H9 (cell line): ENCODE results near the gene CCSER2. TPM values are rescaled to one million over a fixed set of nuclear protein-coding genes. Genes with fewer than 3 reads are reported as not detected.

ENCODE experiments used
- DNase-seq: peaks from one replicate; pipeline ENCODE4 v3.0.0-alpha.2; 2017
- H2AFZ ChIP-seq: one replicate; pipeline ENCODE4 v1.6.1; 2013; ENCODE audit warnings: mild to moderate bottlenecking, low read length, control low read depth, moderate library complexity
- H2AK5ac ChIP-seq: 2 replicates; pipeline ENCODE4 v1.6.1; 2013; ENCODE audit warnings: low read length, control low read depth, mixed read lengths; ENCODE audit not compliant: insufficient read length
- H2BK120ac ChIP-seq: one replicate; pipeline ENCODE4 v1.6.1; 2013; ENCODE audit warnings: low read depth, mild to moderate bottlenecking, low read length, control low read depth, inconsistent platforms; ENCODE audit not compliant: poor library complexity, severe bottlenecking
- H2BK12ac ChIP-seq: 2 replicates; pipeline ENCODE4 v1.6.1; 2013; ENCODE audit warnings: low read length, control low read depth, mixed read lengths, low read depth; ENCODE audit not compliant: insufficient read length
- H2BK15ac ChIP-seq: 2 replicates; pipeline ENCODE4 v1.6.1; 2013; ENCODE audit warnings: low read depth, low read length, control low read depth
- H2BK20ac ChIP-seq: one replicate; pipeline ENCODE4 v1.6.1; 2013; ENCODE audit warnings: low read depth, mild to moderate bottlenecking, low read length, control low read depth, inconsistent platforms; ENCODE audit not compliant: poor library complexity, severe bottlenecking
- H2BK5ac ChIP-seq: 2 replicates; pipeline ENCODE4 v1.6.1; 2013; ENCODE audit warnings: low read length, control low read depth, mixed read lengths; ENCODE audit not compliant: insufficient read length
- H3K14ac ChIP-seq: 2 replicates; pipeline ENCODE4 v1.6.1; 2013; ENCODE audit warnings: low read length, control low read depth; ENCODE audit not compliant: insufficient read depth
- H3K18ac ChIP-seq: 2 replicates; pipeline ENCODE4 v1.6.1; 2013; ENCODE audit warnings: low read depth, mild to moderate bottlenecking, mixed read lengths, low read length, control low read depth; ENCODE audit not compliant: insufficient read length
- H3K23ac ChIP-seq: 2 replicates; pipeline ENCODE4 v1.6.1; 2013; ENCODE audit warnings: low read length, control low read depth, mixed read lengths, low read depth; ENCODE audit not compliant: insufficient read length
- H3K23me2 ChIP-seq: 2 replicates; pipeline ENCODE4 v1.6.1; 2013; ENCODE audit warnings: low read depth, mild to moderate bottlenecking, mixed read lengths, low read length, control low read depth; ENCODE audit not compliant: insufficient read length, poor library complexity, severe bottlenecking
- H3K27ac ChIP-seq: 2 replicates; pipeline ENCODE4 v1.5.1; 2013; ENCODE audit warnings: low read length, control low read depth, mixed read lengths, low read depth; ENCODE audit not compliant: insufficient read length
- H3K27me3 ChIP-seq: 2 replicates; pipeline ENCODE4 v1.6.1; 2013; ENCODE audit warnings: low read length, control low read depth, inconsistent platforms; ENCODE audit not compliant: insufficient read depth
- H3K4ac ChIP-seq: 2 replicates; pipeline ENCODE4 v1.6.1; 2013; ENCODE audit warnings: low read depth, mild to moderate bottlenecking, control low read depth, inconsistent platforms, low read length, moderate library complexity
- H3K4me1 ChIP-seq: 2 replicates; pipeline ENCODE4 v1.6.1; 2013; ENCODE audit warnings: low read length, control low read depth, inconsistent platforms; ENCODE audit not compliant: insufficient read depth
- H3K4me2 ChIP-seq: 2 replicates; pipeline ENCODE4 v1.6.1; 2013; ENCODE audit warnings: low read length, control low read depth, mixed read lengths; ENCODE audit not compliant: insufficient read length, insufficient read depth
- H3K56ac ChIP-seq: 2 replicates; pipeline ENCODE4 v1.6.1; 2013; ENCODE audit warnings: low read depth, mild to moderate bottlenecking, mixed read lengths, low read length, control low read depth; ENCODE audit not compliant: insufficient read length
- H3K79me1 ChIP-seq: 2 replicates; pipeline ENCODE4 v1.6.1; 2013; ENCODE audit warnings: low read depth, mild to moderate bottlenecking, moderate library complexity, low read length, control low read depth, inconsistent platforms; ENCODE audit not compliant: insufficient read depth, poor library complexity, severe bottlenecking
- H3K79me2 ChIP-seq: 2 replicates; pipeline ENCODE4 v1.6.1; 2013; ENCODE audit warnings: low read length, control low read depth, inconsistent platforms; ENCODE audit not compliant: insufficient read depth
- H3K9ac ChIP-seq: 2 replicates; pipeline ENCODE4 v1.6.1; 2013; ENCODE audit warnings: low read length, control low read depth, mixed read lengths; ENCODE audit not compliant: insufficient read length; ENCODE audit errors: extremely low read depth
- H3K9me3 ChIP-seq: one replicate; pipeline ENCODE4 v1.6.1; 2013; ENCODE audit warnings: low read depth, low read length, inconsistent platforms; ENCODE audit not compliant: control insufficient read depth
- H3T11ph ChIP-seq: one replicate; pipeline ENCODE4 v1.6.1; 2013; ENCODE audit warnings: mild to moderate bottlenecking, low read length, control low read depth, inconsistent platforms
- H4K20me1 ChIP-seq: one replicate; pipeline ENCODE4 v1.6.1; 2013; ENCODE audit not compliant: control insufficient read depth, insufficient read length, insufficient read depth
- H4K5ac ChIP-seq: 2 replicates; pipeline ENCODE4 v1.6.1; 2013; ENCODE audit warnings: low read depth, mild to moderate bottlenecking, mixed read lengths, low read length, control low read depth; ENCODE audit not compliant: insufficient read length
- H4K8ac ChIP-seq: replicated peaks from 2 replicates; pipeline ENCODE4 v1.6.1; 2013; ENCODE audit warnings: low read length, control low read depth, mixed read lengths, low read depth; ENCODE audit not compliant: insufficient read length
- H4K91ac ChIP-seq: 2 replicates; pipeline ENCODE4 v1.6.1; 2013; ENCODE audit warnings: low read depth, mild to moderate bottlenecking, moderate library complexity, mixed read lengths, low read length, control low read depth; ENCODE audit not compliant: insufficient read length
- H3K27ac Mint-ChIP-seq, 3 experiments: 2 replicates in 2 of 3; 3 replicates in 1 of 3; pipeline ENCODE4 v1.8.0; 2020 to 2021; ENCODE audit warnings: mixed read lengths in 3 of 3, mild to moderate bottlenecking in 1 of 3, moderate library complexity in 1 of 3
- H3K27me3 Mint-ChIP-seq: 2 replicates; pipeline ENCODE4 v1.8.0; 2021; ENCODE audit warnings: low read depth, mild to moderate bottlenecking, moderate library complexity, mixed read lengths
- H3K36me3 Mint-ChIP-seq, 3 experiments: 2 replicates in 2 of 3; 3 replicates in 1 of 3; pipeline ENCODE4 v1.8.0; 2020 to 2021; ENCODE audit warnings: low read depth in 3 of 3, mixed read lengths in 3 of 3; ENCODE audit not compliant: insufficient read depth in 1 of 3
- H3K4me1 Mint-ChIP-seq, 2 experiments: 2 replicates each; pipeline ENCODE4 v1.8.0; 2020; ENCODE audit warnings: mixed read lengths in 2 of 2
- H3K4me3 Mint-ChIP-seq, 2 experiments: 2 replicates in 1 of 2; 3 replicates in 1 of 2; pipeline ENCODE4 v1.8.0; 2020 to 2021; ENCODE audit warnings: mild to moderate bottlenecking in 2 of 2, mixed read lengths in 2 of 2, moderate library complexity in 1 of 2
- H3K9me3 Mint-ChIP-seq, 2 experiments: 2 replicates in 1 of 2; 3 replicates in 1 of 2; pipeline ENCODE4 v1.8.0; 2020; ENCODE audit warnings: mild to moderate bottlenecking in 2 of 2, mixed read lengths in 2 of 2, moderate library complexity in 1 of 2
- CTCF ChIP-seq: fragments of 200-600 bp; sonication (generic); conservative IDR thresholded peaks from 3 replicates; pipeline ENCODE4 v1.8.0; 2021; ENCODE audit warnings: antibody characterized with exemption, mild to moderate bottlenecking
- WGBS: extraction: QIAGEN DNeasy Blood & Tissue Kit; methylation state at CpG from one replicate; pipeline ENCODE4 v1.1.7; 2013; ENCODE audit warnings: missing lambda C conversion rate, low lambda C conversion rate, mixed read lengths; ENCODE audit not compliant: insufficient read length; ENCODE audit errors: extremely low coverage; 5-methylcytosine and 5-hydroxymethylcytosine counted together
- total RNA-seq: library from RNA; stranded (reverse); gene quantifications from 2 replicates; pipeline ENCODE4 v1.2.1, GENCODE V29; 2021

CCSER2 gene
- total RNA-seq, 1 experiment from 2014 or later: 22.2 TPM

- Histone ChIP-seq H3K27ac (no peak overlapping the region), H3K56ac (no peak overlapping the region), H2BK120ac (no peak overlapping the region), H3K79me1 (peaks cover 3% of the 10 kb centered on the region), H2BK15ac (no peak overlapping the region), H3K4me2 (no peak overlapping the region), H4K8ac (no peak overlapping the region), H4K91ac (no peak overlapping the region), H3K14ac (no peak overlapping the region), H4K20me1 (no peaks in the 10 kb centered on the region), H2BK5ac (no peak overlapping the region), H3T11ph (no peak overlapping the region), H3K79me2 (peaks cover 11% of the 10 kb centered on the region; the same call in 1 of the 2 replicates), H3K9ac (no peak overlapping the region), H3K27me3 (no peaks in the 10 kb centered on the region), H3K18ac (no peak overlapping the region), H2AK5ac (no peak overlapping the region), H2BK12ac (no peak overlapping the region), H3K23ac (no peak overlapping the region), H4K5ac (no peak overlapping the region), H3K9me3 (no peaks in the 10 kb centered on the region), H2BK20ac (no peak overlapping the region), H3K4ac (no peak overlapping the region), H3K4me1 (peaks cover 6% of the 10 kb centered on the region; the same call in 1 of the 2 replicates), H3K23me2 (no peaks in the 10 kb centered on the region), H2AFZ (no peak overlapping the region)
- DNase-seq: no peak
- no peak overlapping the region for H3K4me3 Mint-ChIP-seq
- no CpG with 5 or more reads among the region's 3 CpGs for WGBS
- no peaks in the 10 kb centered on the region for H3K27me3 Mint-ChIP-seq
- H3K36me3 Mint-ChIP-seq: no peaks in the 10 kb centered on the region; a peak in 2 of 7 replicates
- no peaks in the 10 kb centered on the region for H3K9me3 Mint-ChIP-seq
- H3K4me1 Mint-ChIP-seq: peaks cover 17 to 21% of the 10 kb centered on the region in 2 experiments
- H3K27ac Mint-ChIP-seq: no peak overlapping the region
- TF ChIP-seq CTCF: no peak
Observed at GRCh38 chr10:84340187-84340586, 11.8 kb downstream of the CCSER2 start.
